ENCODE results near the gene ENHO.

- TF ChIP-seq CTCF (IDR thresholded peaks at IDR 0.05) (no peak), POLR2A (IDR thresholded peaks at IDR 0.05) (no peak)
Observed at GRCh38 chr9:34572092-34572491, 49.3 kb upstream of the ENHO start.

Measured in thyroid gland (tissue), 4 donors.